Right lobe of liver (tissue), 6 donors: Measurements from ENCODE around the gene CCZ1B. TPM values are rescaled to one million over a fixed set of nuclear protein-coding genes. Genes with fewer than 3 reads are reported as not detected.
"Not testable (repeated sequence)": the region's sequence is repeated elsewhere in the genome, so short reads cannot be mapped to it uniquely, and the experiment has no call there.

ENCODE experiments used
- ATAC-seq, 4 donors: fragments of 200-7000 bp; cut with Tn5 transposase; one replicate each; pipeline ENCODE4 v1.9.1; 2020; ENCODE audit warnings: mild to moderate bottlenecking in 4 of 4, moderate library complexity in 4 of 4
- DNase-seq, 3 donors: peaks; one replicate each; pipeline ENCODE4 v3.0.0-alpha.2; 2020
- H3K27ac ChIP-seq, 3 donors: fragments of 200-600 bp; one replicate each; pipeline ENCODE4 v1.8.0; 2022
- H3K27me3 ChIP-seq, 2 donors: fragments of 200-600 bp; one replicate each; pipeline ENCODE4 v1.8.0; 2022
- H3K36me3 ChIP-seq, 4 donors: fragments of 200-600 bp; sonication (generic) in 1 of 4; one replicate each; pipeline versions ENCODE4 v1.5.1 to v1.8.0; 2017 to 2022; ENCODE audit warnings: control low read depth in 1 of 4
- H3K4me1 ChIP-seq, 4 donors: fragments of 200-600 bp; sonication (generic) in 1 of 4; one replicate each; pipeline versions ENCODE4 v1.5.1 to v1.8.0; 2017 to 2022; ENCODE audit warnings: control low read depth in 1 of 4
- H3K4me3 ChIP-seq, 3 donors: fragments of 200-600 bp; one replicate each; pipeline ENCODE4 v1.8.0; 2022
- H3K9me3 ChIP-seq, 4 donors: fragments of 200-600 bp; sonication (generic) in 1 of 4; one replicate each; pipeline versions ENCODE4 v1.5.1 to v1.8.0; 2017 to 2022; ENCODE audit warnings: control low read depth in 1 of 4
- WGBS: methylation state at CpG from one replicate; pipeline ENCODE4 v1.1.6; 2018; ENCODE audit warnings: low coverage, low lambda C conversion rate; ENCODE audit not compliant: insufficient coverage; ENCODE audit errors: missing lambda C conversion rate; 5-methylcytosine and 5-hydroxymethylcytosine counted together
- intact Hi-C, 2 donors: fragments of 100-400 bp; cut with DNase I; formaldehyde crosslinking; loops; one replicate each; pipeline versions ENCODE4 v1.11.2 to v1.14.1; 2022
- long read RNA-seq: library from polyadenylated mRNA; unstranded; transcript quantifications from one replicate; pipeline ENCODE4 v2.0.0, GENCODE V29; 2019
- total RNA-seq, 6 experiments: library from RNA; depleted of rRNA in 2 of 6; stranded (reverse); fragments of >200 nt in 2 of 6; fragmentation: NEBNext Ultra II Directional in 3 of 6; extraction: Animal tissue kit (Norgen Biotek cat#: 25700) in 3 of 6; gene quantifications; one replicate each; pipeline versions ENCODE4 v1.1.0 to v1.2.4, GENCODE V29; 2016 to 2023
- TF ChIP-seq, protein P1 (sequence below), 4 donors: fragments of 200-600 bp in 3 of 4; fragments of 450-650 bp in 1 of 4; IDR thresholded peaks; one replicate each; pipeline versions ENCODE4 v1.5.1 to v1.8.0; 2016 to 2022; ENCODE audit warnings: antibody characterized with exemption in 4 of 4, mild to moderate bottlenecking in 2 of 4
- donor health status: DM: no; HTN: yes; CAD: no.
- donor health status: DM: no; HTN: no; CAD: no.
- donor health status: DM: no; HTN: no; CAD: no.
- donor health status: DM: no; HTN: yes; CAD: no.
- donor health status: DM: no; HTN: yes; CAD: no.

CCZ1B gene
- 10 to 100 TPM in 5 of 6 experiments, 1 to 10 TPM in 1; 6.5 to 24.1 (median 16.2) TPM for total RNA-seq
- long read RNA-seq, partial matches to known transcripts, result 0 of 1 reads
- long read RNA-seq, other reads (novel, unspliced or antisense), result 0 of 1 reads

DNA sequence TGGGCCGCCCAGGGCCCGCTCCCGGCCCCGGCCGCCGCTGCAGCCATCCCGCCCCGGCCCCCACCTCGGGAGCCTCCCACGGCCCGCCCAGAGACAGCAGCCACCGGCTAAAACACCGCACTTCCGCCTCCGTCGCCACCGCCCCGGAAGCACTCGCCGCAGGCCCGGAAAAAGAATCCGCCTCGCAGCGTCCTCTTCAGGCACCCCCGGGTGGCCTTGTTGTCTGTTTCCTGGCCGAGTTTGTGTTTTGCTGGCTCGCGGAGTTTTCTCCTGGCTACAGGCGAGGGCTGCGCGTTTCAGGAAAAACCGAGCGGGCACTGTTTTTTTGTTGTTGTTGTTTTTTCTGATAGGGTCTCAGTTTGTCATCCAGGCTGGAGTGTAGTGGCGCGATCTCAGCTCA is at the start of gene CCZ1B:
Gene CCZ1B, minus strand, starts transcription at position 125 of the 400 bp plus-strand sequence. Its CDS starts 78 bp downstream, at position 47.
- Histone ChIP-seq H3K4me3 (peak within 1 kb of the TSS; percentile 63 to 65 (median 65)), H3K27ac (peak within 1 kb of the TSS; percentile 35 to 70 (median 52))
- H3K9me3 ChIP-seq, intact Hi-C loops, H3K27me3 ChIP-seq, H3K36me3 ChIP-seq, H3K4me1 ChIP-seq: not testable (repeated sequence)
- DNase-seq (peak; percentile 86), ATAC-seq (peak; percentile 99)
- under 1% methylated on average over 13 of the region's 35 CpGs for WGBS
- TF ChIP-seq, protein P1, sequence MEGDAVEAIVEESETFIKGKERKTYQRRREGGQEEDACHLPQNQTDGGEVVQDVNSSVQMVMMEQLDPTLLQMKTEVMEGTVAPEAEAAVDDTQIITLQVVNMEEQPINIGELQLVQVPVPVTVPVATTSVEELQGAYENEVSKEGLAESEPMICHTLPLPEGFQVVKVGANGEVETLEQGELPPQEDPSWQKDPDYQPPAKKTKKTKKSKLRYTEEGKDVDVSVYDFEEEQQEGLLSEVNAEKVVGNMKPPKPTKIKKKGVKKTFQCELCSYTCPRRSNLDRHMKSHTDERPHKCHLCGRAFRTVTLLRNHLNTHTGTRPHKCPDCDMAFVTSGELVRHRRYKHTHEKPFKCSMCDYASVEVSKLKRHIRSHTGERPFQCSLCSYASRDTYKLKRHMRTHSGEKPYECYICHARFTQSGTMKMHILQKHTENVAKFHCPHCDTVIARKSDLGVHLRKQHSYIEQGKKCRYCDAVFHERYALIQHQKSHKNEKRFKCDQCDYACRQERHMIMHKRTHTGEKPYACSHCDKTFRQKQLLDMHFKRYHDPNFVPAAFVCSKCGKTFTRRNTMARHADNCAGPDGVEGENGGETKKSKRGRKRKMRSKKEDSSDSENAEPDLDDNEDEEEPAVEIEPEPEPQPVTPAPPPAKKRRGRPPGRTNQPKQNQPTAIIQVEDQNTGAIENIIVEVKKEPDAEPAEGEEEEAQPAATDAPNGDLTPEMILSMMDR (IDR thresholded peaks at IDR 0.05), result peak in 3 of 4 donors; percentile 14 to 28 (median 20)

DNA sequence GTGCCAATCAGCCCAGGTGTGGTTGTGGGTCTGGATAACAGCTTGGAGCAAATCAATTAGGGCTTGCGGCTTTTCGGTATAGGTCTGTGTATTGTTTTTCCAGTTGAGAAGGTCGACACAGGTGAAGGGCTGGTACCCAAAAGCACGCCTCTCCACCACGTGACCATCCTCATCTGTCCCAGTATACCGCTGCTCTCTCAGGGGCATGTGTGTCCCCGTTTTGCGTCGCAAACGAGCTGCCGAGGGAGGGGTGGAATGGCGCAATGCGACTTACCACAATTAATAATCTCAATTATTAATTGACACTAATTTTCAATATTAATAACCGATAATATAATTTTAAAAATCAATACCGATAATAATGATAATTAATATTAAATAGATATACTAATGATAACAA is 48.9 kb upstream of the CCZ1B start:
- DNase-seq, H3K36me3 ChIP-seq, ATAC-seq, H3K27me3 ChIP-seq, H3K27ac ChIP-seq, intact Hi-C loops, H3K4me3 ChIP-seq, H3K4me1 ChIP-seq, H3K9me3 ChIP-seq: not testable (repeated sequence)
- 78% methylated on average over 15 of the region's 15 CpGs for WGBS

DNA sequence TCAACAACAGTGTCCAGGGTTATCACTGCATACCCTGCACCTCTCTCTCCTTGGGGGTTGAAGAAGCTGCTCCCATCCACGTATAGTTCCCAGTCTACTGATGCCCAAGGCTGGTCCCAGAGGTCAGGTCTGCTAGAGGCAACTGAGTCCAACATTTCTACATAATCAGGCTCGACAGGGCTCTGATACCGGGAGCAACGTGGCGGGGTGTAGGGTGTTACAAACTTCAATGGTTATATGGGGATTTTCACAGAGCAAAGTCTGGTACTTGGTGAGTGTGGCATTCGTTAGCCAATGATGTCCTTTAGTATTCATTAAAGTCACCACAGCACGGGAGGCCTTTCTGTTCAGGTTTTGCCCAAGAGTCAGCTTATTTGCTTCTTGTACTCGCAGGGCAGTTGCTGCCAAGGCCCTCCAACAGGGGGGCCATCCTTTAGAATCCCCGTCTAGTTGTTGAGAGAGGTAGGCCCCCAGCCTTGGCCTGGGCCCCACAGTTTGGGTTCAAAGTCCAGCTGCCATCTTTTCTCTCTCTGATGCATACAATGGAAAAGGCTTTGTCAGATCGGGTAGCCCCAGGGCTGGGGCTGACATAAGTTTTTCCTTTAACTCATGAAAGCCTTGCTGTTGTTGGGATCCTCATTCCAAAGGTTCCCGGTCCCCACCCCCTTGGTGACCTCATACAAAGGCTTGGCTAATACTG is 46.3 kb upstream of the CCZ1B start:
- H3K36me3 ChIP-seq, intact Hi-C loops, H3K27ac ChIP-seq, H3K9me3 ChIP-seq, ATAC-seq, H3K27me3 ChIP-seq, H3K4me3 ChIP-seq, H3K4me1 ChIP-seq, DNase-seq: not testable (repeated sequence)
- WGBS, result 58% methylated on average over 9 of the region's 11 CpGs

DNA sequence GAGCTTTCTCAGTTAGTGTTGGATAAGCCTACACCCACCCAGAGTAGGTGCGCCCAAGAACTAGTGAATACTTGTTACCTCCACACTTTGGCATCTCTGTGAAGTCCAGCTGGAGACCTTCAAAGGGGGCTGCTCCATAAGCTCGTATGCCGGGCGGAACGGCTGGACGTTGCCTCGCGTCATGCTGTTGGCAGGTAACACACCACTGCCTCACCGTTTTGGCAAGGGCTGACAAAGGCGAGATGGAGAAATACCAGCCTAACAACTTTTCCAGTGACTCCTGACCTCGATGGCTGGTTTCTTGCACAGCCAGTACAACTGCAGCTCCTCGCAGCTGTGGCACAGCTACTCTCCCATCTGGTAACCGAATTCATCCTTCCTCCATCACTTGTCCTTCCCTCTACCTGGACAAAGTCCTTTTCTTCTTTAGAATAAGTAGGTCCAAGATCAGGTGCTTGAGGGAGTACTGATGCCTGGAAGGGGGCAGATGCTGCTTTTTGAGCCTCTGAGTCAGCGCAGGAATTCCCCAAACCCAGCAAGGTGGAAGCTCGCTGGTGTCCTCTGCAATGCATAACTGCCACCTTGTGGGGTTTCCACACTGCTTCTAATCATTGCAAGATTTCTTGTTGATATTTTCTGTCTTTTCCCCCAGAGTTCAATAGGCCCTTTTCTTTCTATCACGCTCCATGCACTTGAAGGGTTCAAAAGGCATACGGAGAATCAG is 45.5 kb upstream of the CCZ1B start:
- H3K4me3 ChIP-seq, H3K27me3 ChIP-seq, H3K36me3 ChIP-seq, DNase-seq, ATAC-seq, H3K9me3 ChIP-seq, H3K4me1 ChIP-seq, H3K27ac ChIP-seq, intact Hi-C loops: not testable (repeated sequence)
- WGBS, result 37% methylated on average over 3 of the region's 17 CpGs

DNA sequence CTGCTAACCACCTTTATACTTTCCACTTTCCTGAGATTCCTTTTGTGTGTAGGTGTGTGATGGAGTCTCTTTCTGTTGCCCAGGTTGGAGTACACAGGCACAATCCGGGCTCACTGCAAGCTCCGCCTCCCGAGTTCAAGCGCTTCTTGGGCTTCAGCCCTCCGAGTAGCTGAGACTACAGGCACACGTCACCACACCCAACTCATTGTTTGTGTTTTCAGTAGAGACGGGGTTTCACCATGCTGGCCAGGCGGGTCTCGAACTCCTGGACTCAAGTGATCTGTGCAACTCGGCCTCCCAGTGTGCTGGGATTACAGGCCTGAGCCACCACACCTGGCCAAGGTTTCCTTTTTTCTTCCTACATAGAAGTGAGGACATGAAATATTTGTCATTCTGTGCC is 38.7 kb upstream of the CCZ1B start:
- ATAC-seq, H3K27me3 ChIP-seq, intact Hi-C loops, H3K9me3 ChIP-seq, DNase-seq, H3K27ac ChIP-seq, H3K36me3 ChIP-seq, H3K4me3 ChIP-seq, H3K4me1 ChIP-seq: not testable (repeated sequence)
- 65% methylated on average over 10 of the region's 10 CpGs for WGBS

DNA sequence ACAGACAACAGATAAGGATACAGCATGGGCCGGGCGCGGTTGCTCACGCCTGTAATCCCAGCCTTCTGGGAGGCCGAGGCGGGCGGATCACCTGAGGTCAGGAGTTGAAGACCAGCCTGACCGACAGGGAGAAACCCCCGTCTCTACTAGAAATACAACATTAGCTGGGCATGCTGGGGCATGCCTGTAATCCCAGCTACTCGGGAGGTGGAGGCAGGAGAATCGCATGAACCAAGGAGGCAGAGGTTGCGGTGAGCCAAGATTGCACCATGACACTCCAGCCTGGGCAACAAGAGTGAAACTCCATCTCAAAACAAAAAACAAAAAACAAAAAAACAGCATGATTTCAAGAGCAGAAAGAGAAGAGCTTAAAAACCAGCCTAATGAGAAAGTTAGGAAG is 38.1 kb upstream of the CCZ1B start:
- WGBS, result 79% methylated on average over 10 of the region's 12 CpGs
- not testable (repeated sequence) for DNase-seq, H3K4me3 ChIP-seq

DNA sequence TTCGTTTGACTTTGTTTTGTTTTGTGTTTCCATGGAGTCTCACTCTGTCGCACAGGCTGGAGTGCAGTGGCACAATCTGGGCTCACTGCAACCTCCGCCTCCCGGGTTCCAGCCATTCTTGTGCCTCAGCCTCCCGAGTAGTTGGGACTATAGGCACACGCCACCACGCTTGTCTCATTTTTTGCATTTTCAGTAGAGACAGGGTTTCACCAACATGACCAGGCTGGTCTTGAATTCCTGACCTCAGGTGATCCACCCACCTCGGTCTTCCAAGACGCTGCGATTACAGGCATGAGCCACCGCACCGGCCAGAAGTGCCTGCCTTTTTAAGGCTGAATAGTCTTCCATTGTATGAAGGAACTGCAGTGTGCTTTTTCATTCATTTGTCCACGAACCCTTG is 36.8 kb upstream of the CCZ1B start:
- H3K4me3 ChIP-seq, intact Hi-C loops, H3K9me3 ChIP-seq, H3K36me3 ChIP-seq, H3K27ac ChIP-seq, H3K27me3 ChIP-seq, DNase-seq, H3K4me1 ChIP-seq, ATAC-seq: not testable (repeated sequence)
- 64% methylated on average over 11 of the region's 13 CpGs for WGBS

More for the DNA sequence above, 38.1 kb upstream of the CCZ1B start:
- H3K27ac ChIP-seq, intact Hi-C loops, H3K4me1 ChIP-seq, ATAC-seq, H3K36me3 ChIP-seq, H3K27me3 ChIP-seq, H3K9me3 ChIP-seq: not testable (repeated sequence)
